ENCODE data around the gene PARG.

DNA sequence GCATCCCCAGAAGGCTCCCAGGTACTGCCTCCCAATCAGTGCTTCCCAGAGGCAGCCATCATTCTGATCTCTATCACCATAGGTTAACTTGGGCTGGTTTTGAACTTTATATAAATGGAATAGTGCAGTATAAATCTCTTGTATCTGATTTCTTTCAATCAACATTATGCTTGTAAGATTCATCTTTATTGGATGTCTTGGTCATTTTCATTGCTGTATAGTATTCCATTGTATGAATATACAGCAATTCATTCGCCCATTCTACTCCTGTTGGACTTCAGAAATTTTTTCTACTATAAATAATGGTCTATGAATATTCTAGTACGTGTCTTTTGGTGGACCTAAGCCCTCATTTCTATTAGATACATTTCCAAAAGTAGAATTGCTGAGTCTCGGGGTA lies 163.6 kb downstream of the PARG start:
- TF ChIP-seq GATA2 (IDR thresholded peaks at IDR 0.05; ENCODE audit: low read depth, low read length), result no peak
- TF ChIP-seq GATA3 (IDR thresholded peaks at IDR 0.05; ENCODE audit: low read depth, low read length), result no peak
